ENCODE measurements around the gene NCOA5.
A peak's percentile ranks its signal among the peaks of the same experiment; 100 is the strongest.

The NCOA5 gene

GRCh38 chr20:46062151-46062550 is 27.6 kb downstream of the NCOA5 start:
- DNase-seq (ENCODE audit: low read depth): no peak
- no peak overlapping the region for H3K4me3 ChIP-seq (ENCODE audit: control insufficient read depth, low read depth, low read length)
- TF ChIP-seq, protein P1, sequence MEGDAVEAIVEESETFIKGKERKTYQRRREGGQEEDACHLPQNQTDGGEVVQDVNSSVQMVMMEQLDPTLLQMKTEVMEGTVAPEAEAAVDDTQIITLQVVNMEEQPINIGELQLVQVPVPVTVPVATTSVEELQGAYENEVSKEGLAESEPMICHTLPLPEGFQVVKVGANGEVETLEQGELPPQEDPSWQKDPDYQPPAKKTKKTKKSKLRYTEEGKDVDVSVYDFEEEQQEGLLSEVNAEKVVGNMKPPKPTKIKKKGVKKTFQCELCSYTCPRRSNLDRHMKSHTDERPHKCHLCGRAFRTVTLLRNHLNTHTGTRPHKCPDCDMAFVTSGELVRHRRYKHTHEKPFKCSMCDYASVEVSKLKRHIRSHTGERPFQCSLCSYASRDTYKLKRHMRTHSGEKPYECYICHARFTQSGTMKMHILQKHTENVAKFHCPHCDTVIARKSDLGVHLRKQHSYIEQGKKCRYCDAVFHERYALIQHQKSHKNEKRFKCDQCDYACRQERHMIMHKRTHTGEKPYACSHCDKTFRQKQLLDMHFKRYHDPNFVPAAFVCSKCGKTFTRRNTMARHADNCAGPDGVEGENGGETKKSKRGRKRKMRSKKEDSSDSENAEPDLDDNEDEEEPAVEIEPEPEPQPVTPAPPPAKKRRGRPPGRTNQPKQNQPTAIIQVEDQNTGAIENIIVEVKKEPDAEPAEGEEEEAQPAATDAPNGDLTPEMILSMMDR (IDR thresholded peaks at IDR 0.05; ENCODE audit: control insufficient read depth, insufficient read depth, low read depth, low read length, missing control alignments): no peak

GRCh38 chr20:46060975-46061374 is 28.8 kb downstream of the NCOA5 start:
- H3K4me3 ChIP-seq (ENCODE audit: control insufficient read depth, low read depth, low read length): no peak overlapping the region
- TF ChIP-seq, protein P1 (IDR thresholded peaks at IDR 0.05; ENCODE audit: control insufficient read depth, insufficient read depth, low read depth, low read length, missing control alignments): no peak
- no peak for DNase-seq (ENCODE audit: low read depth)

- no peak overlapping the region for H3K4me3 ChIP-seq (ENCODE audit: control insufficient read depth, low read depth, low read length)
- no peak for DNase-seq (ENCODE audit: low read depth)
- TF ChIP-seq, protein P1 (IDR thresholded peaks at IDR 0.05; ENCODE audit: control insufficient read depth, insufficient read depth, low read depth, low read length, missing control alignments): no peak
Observed at GRCh38 chr20:46060301-46060881, 29.4 kb downstream of the NCOA5 start.

DNA sequence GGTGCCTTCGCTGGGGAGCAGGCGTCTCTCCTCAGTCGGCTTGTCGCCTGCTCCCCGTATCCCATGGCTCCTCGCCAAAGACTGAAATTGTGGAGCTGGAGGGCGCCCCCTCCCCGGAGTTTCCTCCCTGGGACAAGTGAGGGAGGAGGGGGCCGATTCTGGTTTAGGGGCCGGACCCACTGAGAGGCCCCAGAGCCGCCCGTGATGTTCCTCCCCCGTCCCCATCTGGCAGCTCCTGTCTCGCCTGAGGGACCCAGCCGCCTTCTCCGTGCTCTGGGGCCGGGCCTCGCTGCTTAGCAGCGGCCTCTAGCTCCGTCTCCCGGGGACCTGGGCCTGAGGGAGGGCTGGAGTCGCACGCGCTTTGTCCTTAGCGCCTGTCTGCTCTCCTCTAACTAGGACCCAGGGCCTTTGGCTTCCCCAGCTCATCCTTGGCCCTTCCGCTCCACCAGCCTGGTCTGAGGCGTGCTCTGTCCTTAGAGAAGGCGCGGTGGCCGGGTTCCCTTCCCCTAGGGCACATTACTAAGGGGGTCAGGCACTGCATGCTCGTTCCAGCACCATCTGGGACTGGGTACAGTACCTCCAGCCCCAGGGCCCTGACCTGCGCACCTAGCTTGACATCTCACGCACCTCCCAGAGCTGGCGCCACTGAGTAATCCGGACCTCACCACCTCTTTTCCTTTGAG is 31.0 kb downstream of the NCOA5 start:
- peak overlapping the region; percentile 44 for H3K4me3 ChIP-seq (ENCODE audit: control insufficient read depth, low read depth, low read length)
- DNase-seq (ENCODE audit: low read depth): no peak
- TF ChIP-seq, protein P1 (IDR thresholded peaks at IDR 0.05; ENCODE audit: control insufficient read depth, insufficient read depth, low read depth, low read length, missing control alignments): no peak

- TF ChIP-seq, protein P1 (IDR thresholded peaks at IDR 0.05; ENCODE audit: control insufficient read depth, insufficient read depth, low read depth, low read length, missing control alignments): peak; percentile 46
- H3K4me3 ChIP-seq (ENCODE audit: control insufficient read depth, low read depth, low read length): peak overlapping the region; percentile 44
- no peak for DNase-seq (ENCODE audit: low read depth)
Observed at GRCh38 chr20:46057856-46058598, 31.7 kb downstream of the NCOA5 start.

DNA sequence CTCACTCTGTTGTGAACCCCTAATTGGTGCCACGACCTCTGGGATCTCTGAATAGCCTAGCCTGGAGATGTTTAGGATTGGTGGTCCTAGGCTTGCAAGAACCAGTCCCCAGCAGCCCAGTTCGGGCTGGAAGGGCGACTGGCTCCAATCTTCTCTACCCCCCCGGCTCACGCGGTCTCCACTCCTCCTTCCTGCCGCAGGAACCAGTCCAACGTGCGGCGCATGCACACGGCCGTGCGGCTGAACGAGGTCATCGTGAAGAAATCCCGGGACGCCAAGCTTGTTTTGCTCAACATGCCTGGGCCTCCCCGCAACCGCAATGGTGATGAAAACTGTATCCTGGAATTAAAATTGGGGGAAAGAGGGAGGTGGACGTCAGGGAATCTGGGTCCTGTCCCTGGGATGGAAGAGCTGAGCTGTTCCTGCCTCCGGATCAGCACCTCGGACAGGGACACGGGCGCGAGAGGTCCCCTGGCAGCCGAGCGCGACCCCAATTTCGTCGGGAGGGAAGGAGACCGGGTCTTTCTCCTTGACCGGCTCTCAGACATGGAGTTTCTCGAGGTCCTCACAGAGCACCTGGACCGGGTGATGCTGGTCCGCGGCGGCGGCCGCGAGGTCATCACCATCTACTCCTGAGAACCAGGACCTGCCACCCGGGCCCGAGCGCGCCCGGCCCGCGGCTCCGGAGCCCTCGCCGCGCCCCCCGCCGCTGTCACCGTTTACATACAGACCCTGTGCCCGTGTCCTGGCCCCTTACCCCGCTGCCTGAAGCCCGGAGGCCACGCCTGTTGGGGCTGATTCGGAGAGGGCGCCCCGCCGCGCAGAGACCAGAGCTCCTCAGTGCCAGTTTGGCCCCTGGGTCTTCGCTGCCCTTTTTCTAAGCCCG is 32.5 kb downstream of the NCOA5 start:
- DNase-seq (ENCODE audit: low read depth): no peak
- no peak overlapping the region for H3K4me3 ChIP-seq (ENCODE audit: control insufficient read depth, low read depth, low read length)
- TF ChIP-seq, protein P1 (IDR thresholded peaks at IDR 0.05; ENCODE audit: control insufficient read depth, insufficient read depth, low read depth, low read length, missing control alignments): no peak
